RWPE1 (cell line): ENCODE results near the gene CD248.
A peak's percentile ranks its signal among the peaks of the same experiment; 100 is the strongest.

Experiments
- CTCF ChIA-PET: fragments of 350-600 bp; sonication (Branson Sonifier 250); formaldehyde crosslinking; extraction: SDS; loops from one replicate; lab custom pipeline; 2021; lab: Yijun Ruan, JAX
- POLR2A ChIA-PET: fragments of 400-600 bp; formaldehyde crosslinking; extraction: SDS; loops from one replicate; lab custom pipeline; 2020; ENCODE audit warnings: antibody characterized with exemption; ENCODE audit not compliant: low non-redundant PET; lab: Yijun Ruan, JAX
- DNase-seq: peaks from one replicate; pipeline ENCODE4 v3.0.0; 2012; ENCODE audit warnings: low spot score
- H3K27ac ChIP-seq: fragments of 450-650 bp; 2 replicates; pipeline ENCODE4 v1.5.1; 2017
- TF ChIP-seq, protein P1 (sequence below): fragments of 450-650 bp; conservative IDR thresholded peaks from 2 replicates; pipeline ENCODE4 v1.5.1; 2017; ENCODE audit warnings: low read depth, mild to moderate bottlenecking

CD248 gene

DNA sequence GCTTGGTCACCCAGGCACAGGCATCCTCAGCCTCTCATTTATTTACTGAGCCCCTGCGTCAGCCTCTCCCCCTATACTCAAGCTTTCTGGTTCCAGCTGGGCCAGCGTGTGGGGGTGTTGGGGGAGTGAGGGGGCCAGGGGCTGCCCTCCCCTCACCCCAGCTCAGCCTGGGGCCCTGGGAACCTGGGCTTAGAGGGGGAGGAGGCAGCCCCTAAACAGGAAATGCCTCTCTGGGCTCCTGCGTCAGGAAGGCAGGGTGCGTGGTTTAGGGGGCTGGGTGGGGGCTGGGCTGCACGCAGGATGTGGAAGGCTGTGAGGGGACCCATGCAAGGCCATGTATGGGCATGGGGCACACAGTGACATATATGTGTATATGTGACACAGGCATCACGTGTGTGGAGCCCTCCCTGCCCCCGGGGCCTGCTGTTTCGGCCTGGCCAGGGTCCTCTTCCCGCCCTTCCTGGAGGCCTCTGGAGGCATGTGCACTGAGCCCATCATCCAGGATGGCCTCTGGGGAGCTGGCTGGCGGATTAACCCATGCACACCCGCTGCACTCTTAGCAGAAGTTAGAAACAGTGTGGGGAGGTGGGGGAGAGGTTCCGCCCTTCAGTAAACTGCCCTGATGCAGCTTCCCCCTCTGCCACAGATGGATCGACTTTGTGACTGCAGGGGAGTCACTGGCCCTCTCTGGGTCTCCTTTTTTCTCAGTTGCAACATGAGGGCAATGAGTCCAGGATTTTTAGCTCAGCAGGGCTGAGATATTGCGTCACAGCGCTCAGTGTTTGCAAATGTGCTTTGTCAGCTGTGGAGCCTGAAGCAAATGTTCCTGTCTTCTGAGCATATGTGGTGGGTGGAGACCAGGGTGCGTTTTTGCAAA, 1.1 kb upstream of the CD248 start:
- CTCF ChIA-PET, result interaction anchor here (0.7 kb wide), 1 partner anchor 71 kb away, joined by 4 read pairs; no protein-coding TSS in a partner anchor
- TF ChIP-seq, protein P1, sequence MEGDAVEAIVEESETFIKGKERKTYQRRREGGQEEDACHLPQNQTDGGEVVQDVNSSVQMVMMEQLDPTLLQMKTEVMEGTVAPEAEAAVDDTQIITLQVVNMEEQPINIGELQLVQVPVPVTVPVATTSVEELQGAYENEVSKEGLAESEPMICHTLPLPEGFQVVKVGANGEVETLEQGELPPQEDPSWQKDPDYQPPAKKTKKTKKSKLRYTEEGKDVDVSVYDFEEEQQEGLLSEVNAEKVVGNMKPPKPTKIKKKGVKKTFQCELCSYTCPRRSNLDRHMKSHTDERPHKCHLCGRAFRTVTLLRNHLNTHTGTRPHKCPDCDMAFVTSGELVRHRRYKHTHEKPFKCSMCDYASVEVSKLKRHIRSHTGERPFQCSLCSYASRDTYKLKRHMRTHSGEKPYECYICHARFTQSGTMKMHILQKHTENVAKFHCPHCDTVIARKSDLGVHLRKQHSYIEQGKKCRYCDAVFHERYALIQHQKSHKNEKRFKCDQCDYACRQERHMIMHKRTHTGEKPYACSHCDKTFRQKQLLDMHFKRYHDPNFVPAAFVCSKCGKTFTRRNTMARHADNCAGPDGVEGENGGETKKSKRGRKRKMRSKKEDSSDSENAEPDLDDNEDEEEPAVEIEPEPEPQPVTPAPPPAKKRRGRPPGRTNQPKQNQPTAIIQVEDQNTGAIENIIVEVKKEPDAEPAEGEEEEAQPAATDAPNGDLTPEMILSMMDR, result no peak
- H3K27ac ChIP-seq, result peak overlapping the region; percentile 93
- POLR2A ChIA-PET, result no interaction called here
- no peak for DNase-seq

DNA sequence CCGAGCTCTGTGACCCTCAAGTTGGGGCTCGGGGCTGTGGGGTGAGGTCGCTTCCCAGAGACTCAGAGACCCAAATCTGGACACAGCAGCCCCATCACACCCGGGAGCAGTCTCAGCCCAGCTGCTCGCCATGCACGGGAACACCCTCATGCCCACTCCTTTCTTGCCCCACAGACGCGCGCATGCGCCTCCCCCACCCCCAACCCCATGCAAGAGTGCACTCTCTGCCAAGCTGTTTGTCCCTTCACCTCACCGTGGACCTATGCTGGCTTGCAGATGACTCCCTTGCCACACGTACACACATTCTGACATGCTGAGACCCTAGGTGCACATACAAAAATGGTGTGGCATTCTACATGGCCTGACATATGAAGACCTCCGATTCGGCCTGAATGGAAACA, 478 bp upstream of the CD248 start:
- TF ChIP-seq, protein P1, result no peak
- POLR2A ChIA-PET, result no interaction called here
- no peak for DNase-seq
- peak overlapping the region; percentile 93 for H3K27ac ChIP-seq
- CTCF ChIA-PET, result interaction anchor here (0.8 to 0.9 kb wide), 2 partner anchors 12 to 69 kb away, joined by 3 to 4 read pairs; no protein-coding TSS in a partner anchor

DNA sequence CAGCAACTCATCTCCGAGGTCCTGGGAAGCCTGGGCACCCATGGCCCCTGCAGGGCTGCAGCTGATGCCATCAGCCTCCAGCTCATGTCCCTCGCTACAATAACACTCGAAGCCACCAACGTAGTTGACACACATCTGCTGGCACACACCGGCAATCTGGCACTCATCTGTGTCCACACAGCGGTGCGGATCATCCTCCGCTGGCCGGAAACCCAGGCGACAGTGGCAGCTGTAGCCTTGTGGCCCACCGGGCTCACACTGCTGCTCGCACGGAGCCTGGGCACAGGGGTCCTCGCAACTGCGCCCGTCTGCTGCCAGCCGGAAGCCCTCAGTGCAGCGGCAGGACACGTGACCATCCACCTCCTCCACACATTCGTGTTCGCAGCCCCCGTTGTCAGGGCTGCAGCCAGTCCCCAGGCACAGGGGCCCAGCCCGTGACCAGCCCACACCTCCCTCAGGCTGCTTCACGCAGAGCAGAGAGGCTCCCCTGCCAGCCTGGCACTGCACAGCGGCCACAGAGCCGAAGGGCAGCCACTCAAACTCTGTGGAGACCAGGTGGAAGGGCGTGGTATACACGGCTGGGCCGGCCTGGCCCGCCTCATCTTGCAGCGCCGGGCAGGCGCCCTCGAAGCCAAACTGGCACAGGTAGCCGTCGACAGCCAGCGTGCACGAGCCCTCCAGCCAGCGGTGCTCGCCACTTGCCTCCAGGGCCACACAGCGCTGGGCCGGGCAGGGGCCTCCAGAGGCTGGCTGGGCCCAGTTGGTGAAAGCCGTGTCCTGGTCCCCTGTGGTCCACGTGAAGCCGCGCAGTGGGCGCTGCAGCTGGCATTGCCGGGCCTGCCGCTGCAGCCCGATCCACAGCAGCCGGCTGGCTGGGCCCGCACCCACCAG, 678 bp downstream of the CD248 start:
- CTCF ChIA-PET, result interaction anchor here (0.6 to 1.1 kb wide), 4 partner anchors 13 to 70 kb away, joined by 3 to 4 read pairs (median 3); no protein-coding TSS in a partner anchor

DNA sequence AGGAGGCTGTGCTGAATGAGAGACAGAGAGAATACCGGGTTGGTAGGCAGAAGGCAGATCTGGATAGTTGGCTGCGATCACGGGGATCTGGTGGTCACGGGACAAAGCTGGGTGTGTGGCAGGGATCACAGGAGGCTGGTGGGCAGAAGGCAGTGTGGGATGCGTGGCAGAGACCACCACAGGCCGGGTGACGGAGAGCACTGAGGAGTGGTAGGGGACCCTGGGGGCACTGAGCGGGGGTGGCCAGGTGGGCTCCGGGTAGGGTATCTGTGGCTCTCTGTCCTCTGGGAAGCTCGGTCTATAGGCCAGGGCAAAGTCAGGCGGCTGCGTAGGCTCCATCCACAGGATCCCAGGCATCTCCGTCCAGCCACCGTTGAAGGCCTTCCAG, 1.4 kb downstream of the CD248 start:
- no peak for DNase-seq
- TF ChIP-seq, protein P1, result no peak
- H3K27ac ChIP-seq, result peak overlapping the region; percentile 93
- ChIA-PET CTCF (interaction anchor here (0.6 to 1.1 kb wide), 2 partner anchors 13 to 29 kb away, joined by 3 read pairs; no protein-coding TSS in a partner anchor), POLR2A (no interaction called here)

More for the DNA sequence above, 678 bp downstream of the CD248 start:
- DNase-seq, result no peak
- POLR2A ChIA-PET, result no interaction called here
- H3K27ac ChIP-seq, result peak overlapping the region; percentile 93
- TF ChIP-seq, protein P1, result no peak

DNA sequence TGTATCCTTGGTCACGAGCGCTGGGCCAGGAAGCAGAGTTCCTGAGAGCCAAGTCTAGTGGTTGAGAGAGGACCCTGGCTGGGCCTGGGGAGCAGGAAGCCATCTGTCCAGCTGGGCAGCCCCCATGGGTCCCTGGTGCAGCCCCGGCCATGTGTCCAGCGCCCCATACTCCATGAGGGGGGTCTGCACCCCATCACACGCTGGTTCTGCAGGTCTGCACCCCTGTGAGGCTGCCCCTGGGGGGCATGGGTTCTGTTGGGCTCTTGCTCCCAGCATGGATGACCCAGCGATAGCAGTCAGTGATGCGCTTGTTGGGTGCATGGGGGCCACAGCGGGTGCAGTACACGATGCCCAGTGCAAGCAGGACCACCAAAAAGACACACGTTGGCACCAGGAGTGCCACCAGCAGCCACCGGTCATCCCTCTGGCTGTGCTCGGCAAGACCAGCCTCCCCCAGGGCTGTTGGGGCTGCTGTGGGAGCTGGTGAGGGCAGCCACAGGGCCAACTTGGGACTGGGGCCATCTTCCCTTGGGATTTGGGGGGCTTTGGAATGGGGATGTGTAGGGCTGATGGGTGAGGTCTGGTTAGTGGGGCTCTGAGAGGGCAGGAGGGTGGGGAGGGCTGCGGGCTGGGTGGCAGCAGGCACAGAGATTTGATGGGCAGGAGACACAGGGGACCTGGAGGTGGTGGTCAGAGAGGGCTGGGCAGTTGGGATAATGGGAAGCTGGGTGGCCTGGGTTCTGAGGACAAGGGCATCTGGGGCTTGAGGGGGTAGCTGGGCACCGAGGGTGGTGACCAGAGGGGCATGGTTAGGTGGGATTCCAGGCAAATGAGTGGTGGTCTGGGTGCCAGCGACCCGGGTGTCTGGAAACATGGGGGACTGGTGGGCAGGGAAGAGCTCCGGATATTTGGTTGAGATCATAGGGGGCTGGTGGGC, 2.0 kb downstream of the CD248 start:
- CTCF ChIA-PET, result interaction anchor here (1.0 to 1.1 kb wide), 2 partner anchors 14 to 75 kb away, joined by 3 read pairs; no protein-coding TSS in a partner anchor
- POLR2A ChIA-PET, result no interaction called here
- peak overlapping the region; percentile 93 for H3K27ac ChIP-seq
- TF ChIP-seq, protein P1, result no peak
- no peak for DNase-seq
